Mucosa of descending colon (tissue), 3 donors: ENCODE measurements around the gene LCN12. TPM values are rescaled to one million over a fixed set of nuclear protein-coding genes. Genes with fewer than 3 reads are reported as not detected.

Source experiments
- ATAC-seq: fragments of 200-7000 bp; cut with Tn5 transposase; one replicate; pipeline ENCODE4 v1.9.1; 2020; ENCODE audit warnings: mild to moderate bottlenecking, moderate library complexity
- DNase-seq, 3 donors: peaks; one replicate each; pipeline ENCODE4 v3.0.0-alpha.2; 2020
- H3K36me3 ChIP-seq: fragments of 200-600 bp; one replicate; pipeline ENCODE4 v1.8.0; 2021; ENCODE audit warnings: low read depth, mild to moderate bottlenecking
- H3K4me1 ChIP-seq: fragments of 200-600 bp; one replicate; pipeline ENCODE4 v1.8.0; 2021; ENCODE audit warnings: low read depth, mild to moderate bottlenecking
- H3K4me3 ChIP-seq: fragments of 200-600 bp; one replicate; pipeline ENCODE4 v1.8.0; 2021; ENCODE audit warnings: mild to moderate bottlenecking
- H3K9me3 ChIP-seq: fragments of 200-600 bp; one replicate; pipeline ENCODE4 v1.8.0; 2021; ENCODE audit warnings: mild to moderate bottlenecking
- intact Hi-C, 2 donors: fragments of 100-400 bp; cut with DNase I in 1 of 2; cut with micrococcal nuclease in 1 of 2; formaldehyde crosslinking; loops; one replicate each; pipeline versions ENCODE4 v1.11.0 to v1.11.1; 2022; cut with DNase I, micrococcal nuclease
- total RNA-seq, 3 donors: library from RNA; stranded (reverse); fragmentation: NEBNext Ultra II Directional in 2 of 3; extraction: Animal tissue kit (Norgen Biotek cat#: 25700) in 2 of 3; gene quantifications; one replicate each; pipeline versions ENCODE4 v1.2.1 to v1.2.4, GENCODE V29; 2021 to 2023
- TF ChIP-seq, protein P1 (sequence below): fragments of 200-600 bp; IDR thresholded peaks from one replicate; pipeline ENCODE4 v1.8.0; 2022; ENCODE audit warnings: antibody characterized with exemption, mild to moderate bottlenecking
- donor health status: DM: no; HTN: no; CAD: no; lungs with moderate emphysema.
- donor health status: DM: no; HTN: no; CAD: no.
- donor health status: DM: no; HTN: yes; CAD: no.

LCN12 gene
- total RNA-seq, 3 donors from 2014 or later = 6.8 to 10.7 (median 7.6) TPM

DNA sequence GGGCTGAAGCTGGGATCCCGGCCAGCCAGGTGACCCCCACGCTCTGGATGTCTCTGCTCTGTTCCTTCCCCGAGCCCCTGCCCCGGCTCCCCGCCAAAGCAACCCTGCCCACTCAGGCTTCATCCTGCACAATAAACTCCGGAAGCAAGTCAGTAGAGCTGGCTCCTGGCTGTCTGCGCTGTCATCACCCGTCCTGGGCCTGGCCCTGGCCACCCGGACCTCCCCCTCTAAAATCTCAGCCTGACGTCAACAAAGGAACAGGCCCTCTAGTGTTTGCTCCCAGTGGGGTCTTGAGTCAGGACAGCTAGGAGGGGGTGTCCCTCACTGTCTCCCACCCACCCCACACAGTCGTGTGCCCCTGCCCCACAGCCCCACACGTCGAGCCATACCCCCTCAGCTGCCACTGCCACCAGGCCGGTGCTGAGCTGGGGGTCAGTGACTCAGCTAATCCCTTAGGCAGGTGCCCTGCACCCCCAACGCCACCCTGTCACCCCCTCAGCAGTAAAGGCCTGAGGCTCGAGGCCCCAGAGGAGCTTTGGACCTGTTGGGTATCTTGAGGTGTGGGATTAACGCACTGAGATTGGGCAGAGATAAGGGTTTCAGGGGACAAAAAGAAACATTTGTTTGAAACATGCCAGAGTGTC, 29.6 kb downstream of the LCN12 start:
- Histone ChIP-seq H3K9me3 (no peaks in the 10 kb centered on the region), H3K4me1 (peaks cover 2% of the 10 kb centered on the region), H3K36me3 (no peaks in the 10 kb centered on the region), H3K4me3 (no peak overlapping the region)
- TF ChIP-seq, protein P1, sequence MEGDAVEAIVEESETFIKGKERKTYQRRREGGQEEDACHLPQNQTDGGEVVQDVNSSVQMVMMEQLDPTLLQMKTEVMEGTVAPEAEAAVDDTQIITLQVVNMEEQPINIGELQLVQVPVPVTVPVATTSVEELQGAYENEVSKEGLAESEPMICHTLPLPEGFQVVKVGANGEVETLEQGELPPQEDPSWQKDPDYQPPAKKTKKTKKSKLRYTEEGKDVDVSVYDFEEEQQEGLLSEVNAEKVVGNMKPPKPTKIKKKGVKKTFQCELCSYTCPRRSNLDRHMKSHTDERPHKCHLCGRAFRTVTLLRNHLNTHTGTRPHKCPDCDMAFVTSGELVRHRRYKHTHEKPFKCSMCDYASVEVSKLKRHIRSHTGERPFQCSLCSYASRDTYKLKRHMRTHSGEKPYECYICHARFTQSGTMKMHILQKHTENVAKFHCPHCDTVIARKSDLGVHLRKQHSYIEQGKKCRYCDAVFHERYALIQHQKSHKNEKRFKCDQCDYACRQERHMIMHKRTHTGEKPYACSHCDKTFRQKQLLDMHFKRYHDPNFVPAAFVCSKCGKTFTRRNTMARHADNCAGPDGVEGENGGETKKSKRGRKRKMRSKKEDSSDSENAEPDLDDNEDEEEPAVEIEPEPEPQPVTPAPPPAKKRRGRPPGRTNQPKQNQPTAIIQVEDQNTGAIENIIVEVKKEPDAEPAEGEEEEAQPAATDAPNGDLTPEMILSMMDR = no peak
- intact Hi-C loops = no loop called here
- DNase-seq (no peak), ATAC-seq (no peak)

DNA sequence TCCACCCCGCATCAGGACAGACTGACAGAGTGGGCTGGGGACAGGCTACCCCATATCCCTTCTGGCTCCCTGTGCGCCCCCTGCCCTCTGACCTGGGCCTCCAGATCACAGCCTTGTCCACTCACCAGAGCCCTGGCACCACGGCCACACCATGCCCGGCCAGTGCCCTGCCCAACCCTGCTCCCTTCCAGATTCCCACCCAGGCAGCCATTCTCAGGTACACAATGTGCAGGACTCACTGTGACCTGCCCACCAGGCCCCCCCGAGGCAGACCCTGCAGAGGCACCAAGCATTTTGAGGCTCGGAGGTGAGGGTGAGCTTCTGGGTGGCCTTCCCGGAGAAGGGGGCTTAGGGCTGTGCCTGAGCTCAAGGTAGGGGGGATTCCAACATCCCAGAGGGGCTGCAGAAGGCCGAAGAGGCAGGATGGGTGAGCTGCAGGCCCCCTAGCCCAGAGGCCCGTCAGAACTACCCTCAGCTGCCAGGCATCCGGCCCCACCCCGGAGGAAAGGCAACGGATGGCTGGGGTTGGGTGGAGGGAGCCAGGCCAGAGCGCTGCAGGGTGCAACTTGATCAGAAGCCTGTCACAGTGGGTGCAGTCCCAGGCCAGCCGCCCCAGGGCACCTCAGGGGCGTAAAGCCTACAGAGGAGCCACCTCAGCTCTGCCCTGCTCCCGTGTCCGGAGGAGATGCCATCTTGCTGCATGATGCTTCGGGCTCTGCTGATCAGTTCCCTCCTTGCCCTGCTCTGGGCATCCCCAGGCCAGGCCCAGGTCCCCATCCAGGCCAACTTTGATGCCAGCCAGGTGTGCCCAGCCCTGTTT, 30.4 kb downstream of the LCN12 start, which contains the start of gene LCNL1:
LCNL1 (plus strand) TSS at position 762 of the 820 bp plus-strand sequence. CDS start 594 bp downstream, outside the sequence.
- peaks cover 2% of the 10 kb centered on the region for H3K4me1 ChIP-seq
- H3K36me3 ChIP-seq = no peaks in the 10 kb centered on the region
- intact Hi-C loops = no loop called here
- ATAC-seq = no peak
- H3K9me3 ChIP-seq = no peaks in the 10 kb centered on the region
- DNase-seq = no peak
- H3K4me3 ChIP-seq = no peak within 1 kb of the TSS
- TF ChIP-seq, protein P1 = no peak

DNA sequence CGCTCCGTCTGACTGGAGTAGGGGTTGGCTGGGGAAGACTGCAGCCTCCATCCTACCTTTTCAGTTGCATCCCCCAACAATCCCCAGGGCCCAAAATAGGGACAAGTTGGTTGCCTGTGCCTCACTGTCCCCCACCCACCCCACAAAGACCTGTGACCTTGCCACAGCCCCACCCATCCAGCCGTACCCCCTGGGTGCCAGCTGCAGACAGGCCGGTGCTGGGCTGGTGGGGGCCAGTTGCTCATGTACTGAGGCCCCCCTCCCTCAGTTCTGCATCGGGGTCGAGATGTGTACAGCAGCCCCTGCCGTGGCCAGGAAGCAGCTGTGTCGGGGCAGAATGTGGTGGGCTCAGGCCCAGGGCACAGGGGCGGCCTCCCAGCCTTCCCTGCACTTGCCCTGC, 31.1 kb downstream of the LCN12 start:
- Histone ChIP-seq H3K4me1 (no peaks in the 10 kb centered on the region), H3K36me3 (no peaks in the 10 kb centered on the region), H3K9me3 (no peaks in the 10 kb centered on the region), H3K4me3 (no peak overlapping the region)
- intact Hi-C loops = no loop called here
- DNase-seq = no peak
- ATAC-seq = no peak
- TF ChIP-seq, protein P1 = no peak

DNA sequence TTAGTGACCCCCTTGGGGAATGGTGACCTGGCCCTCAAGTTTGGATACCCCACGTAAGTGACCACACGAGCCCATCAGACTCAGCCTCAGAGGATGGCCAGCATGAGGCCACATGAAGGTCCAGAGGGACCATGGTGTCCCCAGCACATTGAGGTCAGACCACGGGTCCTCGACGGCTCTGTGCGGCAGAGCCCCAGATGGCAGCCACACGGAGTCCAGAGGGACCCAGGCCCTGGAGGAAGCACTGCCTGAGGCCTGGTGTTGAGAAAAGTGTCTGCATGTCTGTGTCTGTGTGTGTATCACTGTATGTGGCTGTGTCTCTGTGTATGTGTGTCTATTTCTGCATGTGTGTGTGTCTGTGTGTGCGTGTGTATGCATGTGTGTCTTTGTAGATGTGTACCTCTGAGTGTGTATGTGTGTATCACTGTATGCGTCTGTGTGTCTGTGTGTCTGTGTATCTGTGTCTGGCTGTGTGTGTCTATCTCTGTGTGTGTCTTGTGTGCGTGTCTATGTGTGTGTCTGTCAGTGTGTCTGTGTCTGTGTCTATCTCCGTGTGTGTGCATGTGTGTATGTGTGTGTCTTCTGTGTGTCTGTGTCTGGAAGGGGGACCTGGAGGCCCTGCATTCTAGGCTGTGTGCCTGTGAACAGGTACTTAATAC, 31.7 kb downstream of the LCN12 start:
- ATAC-seq = no peak
- H3K36me3 ChIP-seq = no peaks in the 10 kb centered on the region
- intact Hi-C loops = no loop called here
- H3K9me3 ChIP-seq = no peaks in the 10 kb centered on the region
- TF ChIP-seq, protein P1 = no peak
- no peak for DNase-seq
- no peak overlapping the region for H3K4me3 ChIP-seq
- H3K4me1 ChIP-seq = no peaks in the 10 kb centered on the region

DNA sequence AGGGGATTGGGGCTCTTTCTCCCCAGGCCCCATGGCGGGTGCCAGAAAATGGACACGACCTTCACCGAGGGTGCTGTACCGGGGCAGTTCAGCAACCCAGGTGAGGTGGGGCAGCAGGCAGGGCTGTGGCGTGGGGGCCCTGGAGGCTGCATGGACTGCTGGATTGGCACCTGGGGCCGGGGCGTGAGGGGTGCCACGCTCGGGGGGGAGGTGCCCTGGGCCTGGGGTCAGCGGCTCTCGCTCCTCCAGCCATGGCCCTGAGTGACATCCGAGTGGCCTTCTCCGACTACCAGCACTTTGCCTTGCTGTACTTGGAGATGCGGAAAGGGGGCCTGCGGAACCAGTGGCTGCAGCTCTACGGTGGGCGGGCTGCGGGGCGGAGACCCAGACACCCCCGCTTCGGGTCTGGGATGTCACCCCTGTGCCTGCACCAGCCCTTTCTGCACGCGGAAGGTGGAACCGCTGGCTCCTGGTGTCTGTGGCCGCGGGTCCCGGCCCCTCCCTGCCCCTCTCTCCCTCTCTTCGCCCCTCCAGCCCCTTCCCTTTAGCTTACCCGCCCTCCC, 32.5 kb downstream of the LCN12 start:
- no peaks in the 10 kb centered on the region for H3K9me3 ChIP-seq
- intact Hi-C loops = no loop called here
- no peak overlapping the region for H3K4me3 ChIP-seq
- no peaks in the 10 kb centered on the region for H3K4me1 ChIP-seq
- no peak for DNase-seq
- ATAC-seq = no peak
- TF ChIP-seq, protein P1 = no peak
- no peaks in the 10 kb centered on the region for H3K36me3 ChIP-seq
